Forelimb muscle (tissue), 1 donor: ENCODE results near the gene SEC22C. TPM values are rescaled to one million over a fixed set of nuclear protein-coding genes. Genes with fewer than 3 reads are reported as not detected.

Source experiments
- DNase-seq: peaks from one replicate; pipeline ENCODE4 v3.0.0-alpha.2; 2013; ENCODE audit warnings: low read depth
- polyA plus RNA-seq: library from polyadenylated mRNA; unstranded; fragments of 120-200 nt; gene quantifications from one replicate; pipeline ENCODE4 v1.2.1, GENCODE V29; 2013; ENCODE audit not compliant: insufficient read length

Gene SEC22C
- polyA plus RNA-seq, 1 donor = 19.6 TPM

DNA sequence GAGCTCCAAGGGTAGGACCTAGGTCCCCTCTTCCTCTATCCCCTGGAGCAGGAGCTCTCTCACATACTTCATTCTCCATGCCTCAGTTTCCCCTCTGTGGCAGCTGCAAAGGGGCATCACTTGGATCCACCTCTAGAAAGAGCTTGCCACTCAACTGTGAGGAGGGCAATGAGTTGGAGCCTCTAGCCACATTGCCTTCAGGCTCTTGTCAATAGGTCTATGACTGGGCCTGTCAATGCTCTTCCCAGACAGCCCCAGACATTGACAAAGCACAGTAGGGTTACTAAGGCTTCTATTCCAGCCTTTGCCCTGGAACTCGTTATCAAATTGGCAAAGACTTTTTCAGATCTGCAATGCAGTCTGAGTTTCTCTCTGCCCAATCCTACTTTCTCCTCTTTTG lies 83.7 kb downstream of the SEC22C start:
- no peak for DNase-seq

Other genes starting within 250 kb of the SEC22C start
- not detected for gene LYZL4, start 171.4 kb downstream of the SEC22C start, polyA plus RNA-seq
- 1.6 TPM for gene VIPR1, start 79.3 kb downstream of the SEC22C start, polyA plus RNA-seq
- gene SS18L2, start 8.9 kb upstream of the SEC22C start, polyA plus RNA-seq = 9.6 TPM
- 94.1 TPM for gene NKTR, start 18.7 kb upstream of the SEC22C start, polyA plus RNA-seq
- gene ZBTB47, start 71.7 kb upstream of the SEC22C start, polyA plus RNA-seq = 36.9 TPM
- 162 TPM for gene KLHL40, start 103.6 kb upstream of the SEC22C start, polyA plus RNA-seq
- gene HHATL, start 120.8 kb upstream of the SEC22C start, polyA plus RNA-seq = 73.4 TPM
- 0.67 TPM for gene CCDC13, start 191.3 kb upstream of the SEC22C start, polyA plus RNA-seq
- gene HIGD1A, start 222.5 kb upstream of the SEC22C start, polyA plus RNA-seq = 71.7 TPM
- gene ACKR2, start 227.5 kb upstream of the SEC22C start, polyA plus RNA-seq = 0.46 TPM